HL-60 (cell line): ENCODE results near the gene DPYSL5.

Experiments
- POLR2AphosphoS5 ChIP-seq: IDR thresholded peaks from 2 replicates; pipeline ENCODE4 v1.6.1; 2012; ENCODE audit warnings: low read depth
- REST ChIP-seq: IDR thresholded peaks from 2 replicates; pipeline ENCODE4 v1.6.1; 2012; ENCODE audit warnings: low read depth; ENCODE audit not compliant: insufficient replicate concordance

- TF ChIP-seq REST: no peak
- no peak for TF ChIP-seq POLR2AphosphoS5
These were observed 36.6 kb downstream of the DPYSL5 start for GRCh38 chr2:26884486-26884885.
